ENCODE results near the gene CDC5L. TPM values are rescaled to one million over a fixed set of nuclear protein-coding genes. Genes with fewer than 3 reads are reported as not detected.
A peak's percentile ranks its signal among the peaks of the same experiment; 100 is the strongest.

Gene CDC5L
- total and polyA plus RNA-seq, 3 experiments from 2014 or later = 14.9 to 29.9 (median 27.4) TPM

DNA sequence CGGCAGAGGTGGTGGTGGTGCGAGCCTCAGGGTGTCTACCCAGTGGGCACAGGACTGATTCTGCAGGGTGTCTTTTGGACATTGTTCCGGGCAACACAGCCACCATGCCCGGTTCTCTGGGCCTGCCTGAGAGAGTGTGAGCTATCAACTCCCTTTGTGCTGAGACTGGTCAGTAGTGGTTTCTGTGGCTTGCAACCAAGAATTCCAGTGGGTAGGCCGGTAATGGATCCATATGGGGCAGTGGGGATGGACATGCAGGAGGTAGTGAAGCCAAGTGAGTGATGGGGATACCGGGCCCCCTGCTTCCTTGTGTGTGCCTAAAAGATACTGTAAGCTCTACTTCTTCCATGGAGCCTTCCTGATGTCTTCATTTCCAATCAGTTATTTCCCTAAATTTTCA, 71.0 kb downstream of the CDC5L start:
- no peak overlapping the region for H3K4me3 Mint-ChIP-seq
- no peaks in the 10 kb centered on the region for H3K9me3 Mint-ChIP-seq
- Histone ChIP-seq H3K27me3 (ENCODE audit: insufficient read depth, low read length, poor library complexity, severe bottlenecking) (no peaks in the 10 kb centered on the region), H3K27ac (ENCODE audit: low read depth, low read length) (no peak overlapping the region), H3K9me3 (ENCODE audit: low read length) (no peaks in the 10 kb centered on the region), H3K36me3 (ENCODE audit: insufficient read depth, low read length) (no peaks in the 10 kb centered on the region), H3K4me1 (ENCODE audit: insufficient read depth, low read length) (no peaks in the 10 kb centered on the region), H3K4me3 (ENCODE audit: low read length) (no peak overlapping the region)
- no peak overlapping the region for H3K27ac Mint-ChIP-seq
- POLR2A ChIA-PET = no interaction called here
- H3K36me3 Mint-ChIP-seq = no peaks in the 10 kb centered on the region
- CTCF ChIA-PET = interaction anchor here (1.6 kb wide), 1 partner anchor 11 kb away, joined by 8 read pairs; no protein-coding TSS in a partner anchor
- peaks cover 2 to 14% of the 10 kb centered on the region in 2 donors for H3K27me3 Mint-ChIP-seq
- H3K4me1 Mint-ChIP-seq = peaks cover 0 to 11% (median 5%) of the 10 kb centered on the region in 3 donors
- no peak for DNase-seq

DNA sequence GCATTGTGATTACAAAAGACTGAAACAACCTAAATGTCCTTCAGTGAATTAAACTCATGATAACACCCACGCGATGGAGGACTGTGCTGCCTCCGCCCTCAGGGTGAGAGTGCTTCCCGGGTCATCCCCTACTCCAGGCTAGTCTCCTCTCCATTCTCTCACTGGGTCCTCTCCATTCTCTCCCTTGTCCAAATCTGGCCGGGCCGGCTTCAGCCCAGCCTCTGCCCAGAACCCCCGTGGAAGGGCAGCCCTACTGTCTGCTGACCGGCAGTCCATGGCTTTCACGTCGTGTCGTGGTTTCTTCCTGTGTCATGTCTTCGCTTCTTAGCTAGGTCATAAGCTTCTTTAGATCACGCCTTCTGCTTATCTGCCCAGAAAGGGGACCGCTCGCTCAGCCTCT, 74.8 kb downstream of the CDC5L start:
- H3K4me3 ChIP-seq (ENCODE audit: low read length) = no peak overlapping the region
- no peaks in the 10 kb centered on the region for H3K36me3 Mint-ChIP-seq
- DNase-seq = no peak
- H3K9me3 Mint-ChIP-seq = no peaks in the 10 kb centered on the region
- H3K4me3 Mint-ChIP-seq = no peak overlapping the region
- ChIA-PET POLR2A (no interaction called here), CTCF (no interaction called here)
- no peaks in the 10 kb centered on the region for H3K9me3 ChIP-seq (ENCODE audit: low read length)
- H3K4me1 Mint-ChIP-seq = peaks cover 0 to 11% (median 5%) of the 10 kb centered on the region in 3 donors
- no peaks in the 10 kb centered on the region for H3K36me3 ChIP-seq (ENCODE audit: insufficient read depth, low read length)
- no peaks in the 10 kb centered on the region for H3K27me3 ChIP-seq (ENCODE audit: insufficient read depth, low read length, poor library complexity, severe bottlenecking)
- no peaks in the 10 kb centered on the region for H3K4me1 ChIP-seq (ENCODE audit: insufficient read depth, low read length)
- peaks cover 3 to 17% of the 10 kb centered on the region in 2 donors for H3K27me3 Mint-ChIP-seq
- no peak overlapping the region for H3K27ac Mint-ChIP-seq
- H3K27ac ChIP-seq (ENCODE audit: low read depth, low read length) = no peak overlapping the region

DNA sequence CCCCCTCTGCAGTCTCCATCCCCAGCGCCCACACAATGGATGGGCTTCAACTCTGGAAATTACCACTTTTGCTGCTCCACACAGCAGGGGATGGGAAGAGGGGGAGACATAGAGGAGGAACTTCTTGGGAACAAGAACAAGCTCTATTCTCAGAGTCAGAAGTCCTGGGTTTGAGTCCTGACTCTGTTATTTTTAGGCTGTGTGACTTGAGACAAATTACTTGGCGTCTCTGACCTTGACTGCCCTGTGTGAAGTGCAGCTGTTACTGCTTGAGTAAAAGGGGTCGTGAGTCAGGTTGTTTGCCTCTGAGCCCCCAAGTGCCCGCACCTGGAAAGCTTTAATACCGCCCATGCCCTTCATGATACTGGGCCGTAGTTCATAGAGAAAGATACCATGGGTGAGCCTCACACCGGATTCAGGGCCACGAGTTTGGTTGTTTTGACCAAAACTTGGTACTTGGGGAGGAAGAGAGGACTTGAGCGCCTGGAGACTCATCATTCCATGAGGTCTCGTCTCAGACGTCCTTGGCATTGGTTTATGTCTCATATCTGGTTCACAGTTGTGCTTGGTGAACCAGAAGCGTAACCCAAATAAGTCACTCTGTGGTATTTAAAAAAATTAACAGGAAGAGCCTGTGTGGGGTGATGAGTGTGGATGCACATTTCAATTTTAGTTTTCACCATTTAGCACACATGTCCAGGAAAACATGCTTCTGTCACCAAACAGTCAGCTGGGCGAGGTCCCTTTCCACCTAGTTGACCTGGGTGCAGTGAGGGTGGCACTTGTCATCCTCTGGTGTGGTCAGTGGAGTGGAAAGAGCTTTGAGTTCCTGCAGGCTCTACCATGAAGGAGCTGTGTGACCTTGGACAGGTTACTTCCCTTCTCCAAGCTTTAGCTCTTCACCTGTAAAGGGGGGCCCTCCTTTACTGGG, 75.6 kb downstream of the CDC5L start:
- Histone ChIP-seq H3K36me3 (ENCODE audit: insufficient read depth, low read length) (no peaks in the 10 kb centered on the region), H3K4me1 (ENCODE audit: insufficient read depth, low read length) (no peaks in the 10 kb centered on the region), H3K4me3 (ENCODE audit: low read length) (no peak overlapping the region), H3K9me3 (ENCODE audit: low read length) (no peaks in the 10 kb centered on the region), H3K27ac (ENCODE audit: low read depth, low read length) (no peak overlapping the region), H3K27me3 (ENCODE audit: insufficient read depth, low read length, poor library complexity, severe bottlenecking) (no peaks in the 10 kb centered on the region)
- no peak overlapping the region for H3K27ac Mint-ChIP-seq
- no peak for DNase-seq
- no peaks in the 10 kb centered on the region for H3K36me3 Mint-ChIP-seq
- no peak overlapping the region for H3K4me3 Mint-ChIP-seq
- peaks cover 0 to 11% (median 5%) of the 10 kb centered on the region in 3 donors for H3K4me1 Mint-ChIP-seq
- CTCF ChIA-PET = interaction anchor here (1.4 kb wide), 1 partner anchor 12 kb away, joined by 7 read pairs; no protein-coding TSS in a partner anchor
- POLR2A ChIA-PET = no interaction called here
- no peaks in the 10 kb centered on the region for H3K9me3 Mint-ChIP-seq
- H3K27me3 Mint-ChIP-seq = peaks cover 2 to 16% of the 10 kb centered on the region in 2 donors

DNA sequence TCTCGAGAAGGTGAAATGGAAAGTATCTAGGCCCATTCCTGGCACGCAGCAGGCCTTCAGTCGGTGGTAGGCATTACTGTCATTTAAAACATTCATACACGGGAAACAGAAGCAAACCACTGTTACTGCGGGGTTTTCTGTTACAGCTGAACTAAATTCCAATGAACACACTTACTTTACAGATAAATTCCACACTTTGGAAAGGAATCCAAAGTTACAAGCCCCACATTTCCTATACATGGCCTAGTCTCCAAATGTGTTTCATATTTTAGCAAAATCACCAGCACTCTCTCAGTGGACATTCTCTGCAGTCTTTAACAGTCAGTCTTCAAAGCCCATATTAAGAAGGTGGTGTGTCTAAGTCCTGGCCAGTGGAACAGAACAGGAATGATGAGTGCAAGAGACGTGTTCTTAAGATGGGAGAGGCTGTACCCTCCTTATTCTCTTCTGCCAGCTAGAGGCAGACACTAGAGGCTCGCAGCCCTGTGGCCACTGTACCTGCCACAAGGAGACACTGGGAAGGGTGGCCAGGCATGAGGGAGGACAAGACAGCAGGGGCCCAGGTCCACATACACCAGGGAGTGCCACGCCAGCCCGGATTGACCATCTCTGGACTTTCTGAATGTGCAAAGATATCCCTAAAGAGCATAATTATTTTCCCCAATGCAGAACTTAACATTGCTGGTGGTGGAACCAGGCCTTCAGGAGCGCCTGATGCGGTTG, 76.4 kb downstream of the CDC5L start:
- H3K4me1 ChIP-seq (ENCODE audit: insufficient read depth, low read length) = no peaks in the 10 kb centered on the region
- ChIA-PET CTCF (interaction anchor here (1.4 kb wide), 1 partner anchor 12 kb away, joined by 7 read pairs; no protein-coding TSS in a partner anchor), POLR2A (no interaction called here)
- DNase-seq = no peak
- H3K9me3 ChIP-seq (ENCODE audit: low read length) = no peaks in the 10 kb centered on the region
- Mint-ChIP-seq H3K27me3 (peaks cover 2 to 20% of the 10 kb centered on the region in 2 donors), H3K9me3 (no peaks in the 10 kb centered on the region), H3K36me3 (no peaks in the 10 kb centered on the region), H3K4me3 (no peak overlapping the region), H3K4me1 (peaks cover 0 to 11% (median 5%) of the 10 kb centered on the region in 3 donors), H3K27ac (peak overlapping the region in 1 of 8 donors; percentile 14)
- H3K27ac ChIP-seq (ENCODE audit: low read depth, low read length) = no peak overlapping the region
- H3K4me3 ChIP-seq (ENCODE audit: low read length) = no peak overlapping the region
- no peaks in the 10 kb centered on the region for H3K27me3 ChIP-seq (ENCODE audit: insufficient read depth, low read length, poor library complexity, severe bottlenecking)
- H3K36me3 ChIP-seq (ENCODE audit: insufficient read depth, low read length) = no peaks in the 10 kb centered on the region

DNA sequence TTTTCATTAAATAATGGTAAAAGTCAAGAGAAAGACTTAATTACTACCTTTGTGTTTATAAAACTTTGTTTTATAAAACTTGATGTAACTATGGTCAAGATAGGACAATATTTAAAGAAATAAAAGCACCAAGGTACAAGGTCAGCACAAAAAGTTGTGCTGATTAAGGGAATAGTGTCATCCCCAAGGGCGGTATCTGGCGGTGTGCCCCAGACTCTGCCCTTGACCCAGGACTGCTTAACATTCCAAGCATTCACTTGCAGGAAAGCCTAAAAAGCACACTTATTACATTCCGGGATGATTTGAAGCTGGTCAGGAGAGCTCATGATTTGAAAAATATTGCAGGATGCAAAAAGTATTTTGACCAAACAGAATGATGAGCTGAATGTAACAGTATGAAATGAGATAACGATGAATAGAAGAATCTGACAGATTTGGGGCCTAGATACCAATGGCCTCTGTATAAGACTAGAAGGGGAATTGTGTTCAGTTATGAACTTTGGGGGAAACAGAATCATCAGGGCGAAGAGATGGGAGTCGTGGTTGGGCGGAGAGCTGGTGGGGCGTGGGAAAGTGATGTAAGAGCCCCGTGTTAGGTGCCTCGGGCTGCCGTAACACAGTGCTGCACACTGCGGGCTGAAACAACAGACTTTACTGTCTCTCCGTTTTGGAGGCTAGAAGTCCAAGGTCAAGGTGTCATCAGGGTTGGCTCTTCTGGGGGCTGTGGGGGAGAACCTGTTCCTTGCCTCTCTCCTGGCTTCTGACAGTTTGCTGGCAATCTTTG, 77.2 kb downstream of the CDC5L start:
- no peaks in the 10 kb centered on the region for H3K27me3 ChIP-seq (ENCODE audit: insufficient read depth, low read length, poor library complexity, severe bottlenecking)
- peaks cover 0 to 11% (median 5%) of the 10 kb centered on the region in 3 donors for H3K4me1 Mint-ChIP-seq
- H3K9me3 Mint-ChIP-seq = no peaks in the 10 kb centered on the region
- DNase-seq = no peak
- H3K4me3 Mint-ChIP-seq = no peak overlapping the region
- no peak overlapping the region for H3K27ac ChIP-seq (ENCODE audit: low read depth, low read length)
- no peaks in the 10 kb centered on the region for H3K4me1 ChIP-seq (ENCODE audit: insufficient read depth, low read length)
- no peak overlapping the region for H3K27ac Mint-ChIP-seq
- no peak overlapping the region for H3K4me3 ChIP-seq (ENCODE audit: low read length)
- CTCF ChIA-PET = interaction anchor here (3.0 kb wide), 1 partner anchor 11 kb away, joined by 18 read pairs; no protein-coding TSS in a partner anchor
- no peaks in the 10 kb centered on the region for H3K36me3 Mint-ChIP-seq
- POLR2A ChIA-PET = no interaction called here
- H3K27me3 Mint-ChIP-seq = peaks cover 2 to 21% of the 10 kb centered on the region in 2 donors
- H3K36me3 ChIP-seq (ENCODE audit: insufficient read depth, low read length) = no peaks in the 10 kb centered on the region
- H3K9me3 ChIP-seq (ENCODE audit: low read length) = no peaks in the 10 kb centered on the region

DNA sequence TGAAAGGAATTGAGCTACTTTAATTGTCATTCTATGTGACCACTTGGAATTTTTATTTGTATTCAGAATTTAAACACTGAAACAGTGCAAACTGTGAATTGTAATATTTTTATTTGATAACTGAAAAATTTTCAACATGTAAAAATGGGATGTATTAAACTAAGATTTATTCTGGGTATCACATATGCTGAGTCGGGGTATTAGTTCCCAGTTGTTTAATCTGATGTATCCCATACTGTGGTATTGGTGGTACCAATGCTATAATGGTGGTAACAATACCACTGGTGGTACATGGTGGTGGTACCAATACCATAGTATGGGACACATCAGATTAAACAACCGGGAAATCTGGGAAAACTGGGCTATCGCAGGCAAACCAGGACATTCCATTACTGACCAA, 79.4 kb downstream of the CDC5L start:
- H3K27ac Mint-ChIP-seq = no peak overlapping the region
- no peaks in the 10 kb centered on the region for H3K36me3 ChIP-seq (ENCODE audit: insufficient read depth, low read length)
- POLR2A ChIA-PET = no interaction called here
- H3K4me1 Mint-ChIP-seq = peaks cover 0 to 11% (median 5%) of the 10 kb centered on the region in 3 donors
- H3K27me3 ChIP-seq (ENCODE audit: insufficient read depth, low read length, poor library complexity, severe bottlenecking) = no peaks in the 10 kb centered on the region
- no peak overlapping the region for H3K4me3 Mint-ChIP-seq
- H3K4me3 ChIP-seq (ENCODE audit: low read length) = no peak overlapping the region
- H3K4me1 ChIP-seq (ENCODE audit: insufficient read depth, low read length) = no peaks in the 10 kb centered on the region
- H3K9me3 Mint-ChIP-seq = no peaks in the 10 kb centered on the region
- no peaks in the 10 kb centered on the region for H3K36me3 Mint-ChIP-seq
- no peak overlapping the region for H3K27ac ChIP-seq (ENCODE audit: low read depth, low read length)
- peaks cover 2 to 21% of the 10 kb centered on the region in 2 donors for H3K27me3 Mint-ChIP-seq
- DNase-seq = no peak
- H3K9me3 ChIP-seq (ENCODE audit: low read length) = no peaks in the 10 kb centered on the region
- CTCF ChIA-PET = interaction anchor here (3.0 kb wide), 1 partner anchor 9 kb away, joined by 18 read pairs; no protein-coding TSS in a partner anchor

DNA sequence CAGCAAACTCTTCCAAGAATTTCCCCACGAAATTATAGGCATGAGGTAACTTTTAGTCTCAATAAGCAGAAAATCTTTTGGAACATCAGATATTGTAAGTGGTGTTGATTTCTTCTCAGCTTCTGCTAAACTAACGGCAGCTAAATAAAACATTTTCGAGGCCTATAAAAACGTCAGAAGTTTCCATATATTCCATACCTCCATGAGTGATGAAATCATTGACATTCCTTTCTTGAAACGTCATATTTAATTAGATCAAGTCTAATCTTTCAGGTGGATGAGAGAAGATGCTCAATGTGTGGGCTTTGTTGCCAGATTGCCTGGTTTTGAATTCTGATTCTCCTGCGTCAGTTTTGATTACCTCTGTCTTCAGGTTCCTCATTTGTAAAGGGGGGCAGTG, 81.3 kb downstream of the CDC5L start:
- Mint-ChIP-seq H3K36me3 (no peaks in the 10 kb centered on the region), H3K9me3 (no peaks in the 10 kb centered on the region), H3K27me3 (peaks cover 4 to 16% of the 10 kb centered on the region in 2 donors), H3K27ac (no peak overlapping the region), H3K4me3 (no peak overlapping the region), H3K4me1 (no peaks in the 10 kb centered on the region)
- no peak overlapping the region for H3K27ac ChIP-seq (ENCODE audit: low read depth, low read length)
- H3K36me3 ChIP-seq (ENCODE audit: insufficient read depth, low read length) = no peaks in the 10 kb centered on the region
- H3K27me3 ChIP-seq (ENCODE audit: insufficient read depth, low read length, poor library complexity, severe bottlenecking) = no peaks in the 10 kb centered on the region
- no peaks in the 10 kb centered on the region for H3K9me3 ChIP-seq (ENCODE audit: low read length)
- CTCF ChIA-PET = interaction anchor here (1.1 to 2.0 kb wide), 3 partner anchors 10 to 1622 kb away, joined by 3 to 8 read pairs (median 4); no protein-coding TSS in a partner anchor
- no peak for DNase-seq
- POLR2A ChIA-PET = no interaction called here
- H3K4me1 ChIP-seq (ENCODE audit: insufficient read depth, low read length) = no peaks in the 10 kb centered on the region
- no peak overlapping the region for H3K4me3 ChIP-seq (ENCODE audit: low read length)
